IMR-90 (cell line): ENCODE results near the gene BMP7. TPM values are rescaled to one million over a fixed set of nuclear protein-coding genes. Genes with fewer than 3 reads are reported as not detected.

Experiments
- ATAC-seq: fragments of 200-7000 bp; cut with Tn5 transposase; 2 replicates; pipeline ENCODE4 v1.9.1; 2020; ENCODE audit warnings: low read depth, mild to moderate bottlenecking, moderate library complexity
- BruUV-seq: library from RNA; stranded (reverse); fragments of 400-500 nt; replicated peaks from 2 replicates; lab custom pipeline; 2021; lab: Mats Ljungman, UMichigan
- CTCF ChIA-PET: fragments of 300-600 bp; formaldehyde crosslinking; extraction: SDS; loops from one replicate; lab custom pipeline; 2021; ENCODE audit warnings: antibody characterized with exemption; lab: Yijun Ruan, JAX
- POLR2A ChIA-PET: fragments of 300-600 bp; sonication (Branson Sonifier 250); formaldehyde crosslinking; loops from one replicate; lab custom pipeline; 2022; ENCODE audit warnings: antibody characterized with exemption; ENCODE audit not compliant: unreplicated experiment; lab: Charles Lee
- DNase-seq: peaks from one replicate; pipeline ENCODE4 v3.0.0; 2013
- H2AFZ ChIP-seq: replicated peaks from 2 replicates; pipeline ENCODE3; 2013; ENCODE audit warnings: low read length, mild to moderate bottlenecking; ENCODE audit not compliant: poor library complexity
- H2AK5ac ChIP-seq: 2 replicates; pipeline ENCODE4 v1.6.1; 2013; ENCODE audit warnings: low read depth, low read length, inconsistent platforms
- H2AK9ac ChIP-seq: replicated peaks from 2 replicates; pipeline ENCODE3; 2013; ENCODE audit warnings: mild to moderate bottlenecking, low read depth, low read length, moderate library complexity; ENCODE audit not compliant: poor library complexity
- H2BK120ac ChIP-seq: 2 replicates; pipeline ENCODE4 v1.6.1; 2013; ENCODE audit warnings: low read depth, low read length, inconsistent platforms
- H2BK15ac ChIP-seq: 3 replicates; pipeline ENCODE4 v1.6.1; 2013; ENCODE audit warnings: low read depth, low read length, inconsistent platforms
- H2BK20ac ChIP-seq: 2 replicates; pipeline ENCODE4 v1.6.1; 2013; ENCODE audit warnings: low read depth, mild to moderate bottlenecking, inconsistent platforms, low read length, moderate library complexity
- H2BK5ac ChIP-seq: 2 replicates; pipeline ENCODE4 v1.6.1; 2013; ENCODE audit warnings: mild to moderate bottlenecking, low read depth, low read length, inconsistent platforms; ENCODE audit not compliant: poor library complexity, severe bottlenecking
- H3K14ac ChIP-seq: replicated peaks from 2 replicates; pipeline ENCODE4 v1.6.1; 2013; ENCODE audit warnings: low read depth, low read length, inconsistent platforms
- H3K18ac ChIP-seq: 2 replicates; pipeline ENCODE4 v1.6.1; 2013; ENCODE audit warnings: low read depth, low read length, control low read depth
- H3K23ac ChIP-seq: 2 replicates; pipeline ENCODE4 v1.6.1; 2013; ENCODE audit warnings: low read depth, low read length, inconsistent platforms
- H3K27ac ChIP-seq: 2 replicates; pipeline ENCODE4 v1.5.1; 2013; ENCODE audit warnings: mild to moderate bottlenecking, control low read depth, low read length; ENCODE audit not compliant: insufficient read depth
- H3K27me3 ChIP-seq: 2 replicates; pipeline ENCODE4 v1.6.1; 2013; ENCODE audit warnings: low read length; ENCODE audit not compliant: control insufficient read depth, insufficient read depth
- H3K36me3 ChIP-seq: 2 replicates; pipeline ENCODE4 v1.6.1; 2013; ENCODE audit warnings: low read length, mixed read lengths; ENCODE audit not compliant: control insufficient read depth, insufficient read depth
- H3K4ac ChIP-seq: 2 replicates; pipeline ENCODE4 v1.6.1; 2013; ENCODE audit warnings: low read depth, low read length, inconsistent platforms
- H3K4me1 ChIP-seq: 2 replicates; pipeline ENCODE4 v1.6.1; 2013; ENCODE audit warnings: low read length, mixed read lengths; ENCODE audit not compliant: control insufficient read depth, insufficient read depth
- H3K4me2 ChIP-seq: 2 replicates; pipeline ENCODE4 v1.6.1; 2013; ENCODE audit warnings: low read depth, mild to moderate bottlenecking, control low read depth, low read length, moderate library complexity
- H3K4me3 ChIP-seq: 2 replicates; pipeline ENCODE4 v1.5.1; 2013; ENCODE audit warnings: low read depth, mild to moderate bottlenecking, control low read depth, low read length, moderate library complexity; ENCODE audit not compliant: insufficient read depth
- H3K56ac ChIP-seq: 2 replicates; pipeline ENCODE4 v1.6.1; 2013; ENCODE audit warnings: low read length, inconsistent platforms; ENCODE audit not compliant: insufficient read depth; ENCODE audit errors: extremely low read depth
- H3K79me1 ChIP-seq, 2 experiments: 2 replicates each; pipeline ENCODE4 v1.6.1; 2013; ENCODE audit warnings: low read length in 2 of 2, inconsistent platforms in 1 of 2, low read depth in 1 of 2
- H3K9ac ChIP-seq: 2 replicates; pipeline ENCODE4 v1.6.1; 2013; ENCODE audit warnings: low read depth, low read length, control low read depth
- H3K9me1 ChIP-seq: 2 replicates; pipeline ENCODE4 v1.6.1; 2013; ENCODE audit warnings: low read length, inconsistent platforms; ENCODE audit not compliant: insufficient read depth
- H3K9me3 ChIP-seq: 2 replicates; pipeline ENCODE4 v1.6.1; 2013; ENCODE audit warnings: low read length; ENCODE audit not compliant: control insufficient read depth, insufficient read depth
- H4K20me1 ChIP-seq: 2 replicates; pipeline ENCODE4 v1.6.1; 2013; ENCODE audit warnings: low read length, inconsistent platforms; ENCODE audit not compliant: insufficient read depth
- H4K5ac ChIP-seq: 2 replicates; pipeline ENCODE4 v1.6.1; 2013; ENCODE audit warnings: mild to moderate bottlenecking, low read depth, low read length, control low read depth
- H4K8ac ChIP-seq, 2 experiments: 2 replicates each; pipeline ENCODE4 v1.6.1; 2013; ENCODE audit warnings: low read depth in 2 of 2, low read length in 2 of 2, control low read depth in 1 of 2, inconsistent platforms in 1 of 2
- H4K91ac ChIP-seq: 2 replicates; pipeline ENCODE4 v1.6.1; 2013; ENCODE audit warnings: low read depth, low read length, inconsistent platforms; ENCODE audit not compliant: insufficient read depth
- BHLHE40 ChIP-seq: fragments of 150-350 bp; IDR thresholded peaks from 2 replicates; pipeline ENCODE4 v1.6.1; 2016; ENCODE audit warnings: mild to moderate bottlenecking, low read depth, low read length
- CEBPB ChIP-seq: IDR thresholded peaks from 2 replicates; pipeline ENCODE4 v1.6.1; 2012; ENCODE audit warnings: low read depth, low read length, improper control_type of control experiment
- RCOR1 ChIP-seq: IDR thresholded peaks from 2 replicates; pipeline ENCODE4 v1.6.1; 2012; ENCODE audit warnings: mild to moderate bottlenecking, low read length, improper control_type of control experiment; ENCODE audit not compliant: insufficient replicate concordance
- WGBS, 2 experiments: methylation state at CpG; one replicate each; pipeline versions ENCODE4 v1.1.5 to v1.1.7; 2013; ENCODE audit warnings: missing lambda C conversion rate in 2 of 2; ENCODE audit not compliant: insufficient read length in 1 of 2; ENCODE audit errors: extremely low coverage in 2 of 2; 5-methylcytosine and 5-hydroxymethylcytosine counted together
- dilution Hi-C: fragments of 300-500 bp; cut with HindIII; formaldehyde crosslinking; loops from one replicate; pipeline ENCODE4 v1.14.3; 2018; ENCODE audit warnings: low sequenced_read_pairs; ENCODE audit not compliant: unreplicated experiment
- in situ Hi-C: fragments of 300-500 bp; cut with MboI; formaldehyde crosslinking; loops from 3 replicates; pipeline ENCODE4 v1.14.3; 2019; ENCODE audit warnings: low sequenced_read_pairs, inconsistent platforms, mixed read lengths
- intact Hi-C: fragments of 100-400 bp; cut with micrococcal nuclease; formaldehyde crosslinking; loops from 2 replicates; pipeline ENCODE4 v1.10.0; 2022
- polyA plus RNA-seq, 3 experiments: library from polyadenylated mRNA; depleted of rRNA; stranded (reverse); fragments of >200 nt; gene quantifications; 2 replicates each; pipeline ENCODE4 v1.2.3, GENCODE V29; 2012; ENCODE audit warnings: low replicate concordance in 1 of 3
- total RNA-seq: library from RNA; depleted of rRNA; stranded (reverse); fragments of >200 nt; gene quantifications from 2 replicates; pipeline ENCODE4 v1.2.3, GENCODE V29; 2012

The BMP7 gene
- total and polyA plus RNA-seq, 2 of the 4 experiments (the other 2 are of a cell fraction) = not detected

- no peak overlapping the region for H4K5ac ChIP-seq
- ATAC-seq = no peak
- H2BK20ac ChIP-seq = no peak overlapping the region
- in situ Hi-C loops (no loop called here), dilution Hi-C loops (no loop called here), intact Hi-C loops (no loop called here)
- no peaks in the 10 kb centered on the region for H4K20me1 ChIP-seq
- H3K27me3 ChIP-seq = peaks cover 69% of the 10 kb centered on the region
- H3K9ac ChIP-seq = no peak overlapping the region
- no peaks in the 10 kb centered on the region for H3K79me1 ChIP-seq
- no peaks in the 10 kb centered on the region for H3K4me1 ChIP-seq
- H3K14ac ChIP-seq = no peak overlapping the region
- no peak overlapping the region for H3K4me3 ChIP-seq
- no peak overlapping the region for H2BK15ac ChIP-seq
- H4K91ac ChIP-seq = no peak overlapping the region
- H3K9me3 ChIP-seq = no peaks in the 10 kb centered on the region
- no peak overlapping the region for H3K4ac ChIP-seq
- no peaks in the 10 kb centered on the region for H3K9me1 ChIP-seq
- no peak overlapping the region for H2AK5ac ChIP-seq
- no peak overlapping the region for H2BK120ac ChIP-seq
- CTCF ChIA-PET = no interaction called here
- no TSS peak for BruUV-seq
- WGBS, 2 experiments = 48% methylated on average over 3 of the region's 10 CpGs; no CpG with 5 or more reads in 1 of the 2 experiments
- H3K4me2 ChIP-seq = no peak overlapping the region
- H3K27ac ChIP-seq = no peak overlapping the region
- TF ChIP-seq BHLHE40 (no peak), CEBPB (no peak), RCOR1 (no peak)
- H2AK9ac ChIP-seq = no peak overlapping the region
- no peak overlapping the region for H3K23ac ChIP-seq
- no peak overlapping the region for H3K56ac ChIP-seq
- POLR2A ChIA-PET = no interaction called here
- H4K8ac ChIP-seq = no peak overlapping the region
- H2BK5ac ChIP-seq = no peak overlapping the region
- no peaks in the 10 kb centered on the region for H3K36me3 ChIP-seq
- H3K18ac ChIP-seq = no peak overlapping the region
- DNase-seq = no peak
- H2AFZ ChIP-seq = no peak overlapping the region
Measured at GRCh38 chr20:57262301-57262700, 4.1 kb downstream of the BMP7 start.
